Cardiac ventricle fibroblast (primary cell): ENCODE results near the gene IPO5. TPM values are rescaled to one million over a fixed set of nuclear protein-coding genes. Genes with fewer than 3 reads are reported as not detected.

ENCODE experiments used
- total RNA-seq: library from RNA; depleted of rRNA; stranded (reverse); fragments of >200 nt; gene quantifications from 2 replicates; pipeline ENCODE4 v1.2.3, GENCODE V29; 2015

IPO5 gene
- 84.6 and 100 TPM in 2 replicates for total RNA-seq

GRCh38 chr13:97953376-97953970 is at the start of gene IPO5:
TSS of gene IPO5 (plus strand) at chr13:97953675. CDS start at chr13:97976697, 23,022 bp downstream.

Other genes with a start within 250 kb of the IPO5 start
- gene FARP1, start 189.4 kb downstream of the IPO5 start, total RNA-seq, result 14.8 and 23.1 TPM in 2 replicates
- not detected in 2 replicates for gene RNF113B, start 223.6 kb downstream of the IPO5 start, total RNA-seq